IMR-90 (cell line): ENCODE measurements around the gene ARID5A. TPM values are rescaled to one million over a fixed set of nuclear protein-coding genes. Genes with fewer than 3 reads are reported as not detected.
"Not testable (repeated sequence)": the region's sequence is repeated elsewhere in the genome, so short reads cannot be mapped to it uniquely, and the experiment has no call there.

Experiments used
- ATAC-seq: fragments of 200-7000 bp; cut with Tn5 transposase; 2 replicates; pipeline ENCODE4 v1.9.1; 2020; ENCODE audit warnings: low read depth, mild to moderate bottlenecking, moderate library complexity
- BruUV-seq: library from RNA; stranded (reverse); fragments of 400-500 nt; replicated peaks from 2 replicates; lab custom pipeline; 2021; lab: Mats Ljungman, UMichigan
- CTCF ChIA-PET: fragments of 300-600 bp; formaldehyde crosslinking; extraction: SDS; loops from one replicate; lab custom pipeline; 2021; ENCODE audit warnings: antibody characterized with exemption; lab: Yijun Ruan, JAX
- POLR2A ChIA-PET: fragments of 300-600 bp; sonication (Branson Sonifier 250); formaldehyde crosslinking; loops from one replicate; lab custom pipeline; 2022; ENCODE audit warnings: antibody characterized with exemption; ENCODE audit not compliant: unreplicated experiment; lab: Charles Lee
- DNase-seq: peaks from one replicate; pipeline ENCODE4 v3.0.0; 2013
- H2AFZ ChIP-seq: replicated peaks from 2 replicates; pipeline ENCODE3; 2013; ENCODE audit warnings: low read length, mild to moderate bottlenecking; ENCODE audit not compliant: poor library complexity
- H2AK5ac ChIP-seq: 2 replicates; pipeline ENCODE4 v1.6.1; 2013; ENCODE audit warnings: low read depth, low read length, inconsistent platforms
- H2AK9ac ChIP-seq: replicated peaks from 2 replicates; pipeline ENCODE3; 2013; ENCODE audit warnings: mild to moderate bottlenecking, low read depth, low read length, moderate library complexity; ENCODE audit not compliant: poor library complexity
- H2BK120ac ChIP-seq: 2 replicates; pipeline ENCODE4 v1.6.1; 2013; ENCODE audit warnings: low read depth, low read length, inconsistent platforms
- H2BK15ac ChIP-seq: 3 replicates; pipeline ENCODE4 v1.6.1; 2013; ENCODE audit warnings: low read depth, low read length, inconsistent platforms
- H2BK20ac ChIP-seq: 2 replicates; pipeline ENCODE4 v1.6.1; 2013; ENCODE audit warnings: low read depth, mild to moderate bottlenecking, inconsistent platforms, low read length, moderate library complexity
- H2BK5ac ChIP-seq: 2 replicates; pipeline ENCODE4 v1.6.1; 2013; ENCODE audit warnings: mild to moderate bottlenecking, low read depth, low read length, inconsistent platforms; ENCODE audit not compliant: poor library complexity, severe bottlenecking
- H3K14ac ChIP-seq: replicated peaks from 2 replicates; pipeline ENCODE4 v1.6.1; 2013; ENCODE audit warnings: low read depth, low read length, inconsistent platforms
- H3K18ac ChIP-seq: 2 replicates; pipeline ENCODE4 v1.6.1; 2013; ENCODE audit warnings: low read depth, low read length, control low read depth
- H3K23ac ChIP-seq: 2 replicates; pipeline ENCODE4 v1.6.1; 2013; ENCODE audit warnings: low read depth, low read length, inconsistent platforms
- H3K27ac ChIP-seq: 2 replicates; pipeline ENCODE4 v1.5.1; 2013; ENCODE audit warnings: mild to moderate bottlenecking, control low read depth, low read length; ENCODE audit not compliant: insufficient read depth
- H3K27me3 ChIP-seq: 2 replicates; pipeline ENCODE4 v1.6.1; 2013; ENCODE audit warnings: low read length; ENCODE audit not compliant: control insufficient read depth, insufficient read depth
- H3K36me3 ChIP-seq: 2 replicates; pipeline ENCODE4 v1.6.1; 2013; ENCODE audit warnings: low read length, mixed read lengths; ENCODE audit not compliant: control insufficient read depth, insufficient read depth
- H3K4ac ChIP-seq: 2 replicates; pipeline ENCODE4 v1.6.1; 2013; ENCODE audit warnings: low read depth, low read length, inconsistent platforms
- H3K4me1 ChIP-seq: 2 replicates; pipeline ENCODE4 v1.6.1; 2013; ENCODE audit warnings: low read length, mixed read lengths; ENCODE audit not compliant: control insufficient read depth, insufficient read depth
- H3K4me2 ChIP-seq: 2 replicates; pipeline ENCODE4 v1.6.1; 2013; ENCODE audit warnings: low read depth, mild to moderate bottlenecking, control low read depth, low read length, moderate library complexity
- H3K4me3 ChIP-seq: 2 replicates; pipeline ENCODE4 v1.5.1; 2013; ENCODE audit warnings: low read depth, mild to moderate bottlenecking, control low read depth, low read length, moderate library complexity; ENCODE audit not compliant: insufficient read depth
- H3K56ac ChIP-seq: 2 replicates; pipeline ENCODE4 v1.6.1; 2013; ENCODE audit warnings: low read length, inconsistent platforms; ENCODE audit not compliant: insufficient read depth; ENCODE audit errors: extremely low read depth
- H3K79me1 ChIP-seq, 2 experiments: 2 replicates each; pipeline ENCODE4 v1.6.1; 2013; ENCODE audit warnings: low read length in 2 of 2, inconsistent platforms in 1 of 2, low read depth in 1 of 2
- H3K9ac ChIP-seq: 2 replicates; pipeline ENCODE4 v1.6.1; 2013; ENCODE audit warnings: low read depth, low read length, control low read depth
- H3K9me1 ChIP-seq: 2 replicates; pipeline ENCODE4 v1.6.1; 2013; ENCODE audit warnings: low read length, inconsistent platforms; ENCODE audit not compliant: insufficient read depth
- H3K9me3 ChIP-seq: 2 replicates; pipeline ENCODE4 v1.6.1; 2013; ENCODE audit warnings: low read length; ENCODE audit not compliant: control insufficient read depth, insufficient read depth
- H4K20me1 ChIP-seq: 2 replicates; pipeline ENCODE4 v1.6.1; 2013; ENCODE audit warnings: low read length, inconsistent platforms; ENCODE audit not compliant: insufficient read depth
- H4K5ac ChIP-seq: 2 replicates; pipeline ENCODE4 v1.6.1; 2013; ENCODE audit warnings: mild to moderate bottlenecking, low read depth, low read length, control low read depth
- H4K8ac ChIP-seq, 2 experiments: 2 replicates each; pipeline ENCODE4 v1.6.1; 2013; ENCODE audit warnings: low read depth in 2 of 2, low read length in 2 of 2, control low read depth in 1 of 2, inconsistent platforms in 1 of 2
- H4K91ac ChIP-seq: 2 replicates; pipeline ENCODE4 v1.6.1; 2013; ENCODE audit warnings: low read depth, low read length, inconsistent platforms; ENCODE audit not compliant: insufficient read depth
- BHLHE40 ChIP-seq: fragments of 150-350 bp; IDR thresholded peaks from 2 replicates; pipeline ENCODE4 v1.6.1; 2016; ENCODE audit warnings: mild to moderate bottlenecking, low read depth, low read length
- CEBPB ChIP-seq: IDR thresholded peaks from 2 replicates; pipeline ENCODE4 v1.6.1; 2012; ENCODE audit warnings: low read depth, low read length, improper control_type of control experiment
- FOS ChIP-seq: fragments of 150-350 bp; IDR thresholded peaks from 2 replicates; pipeline ENCODE4 v1.6.1; 2016; ENCODE audit warnings: low read depth, low read length
- MAFK ChIP-seq: IDR thresholded peaks from 2 replicates; pipeline ENCODE4 v1.6.1; 2012; ENCODE audit warnings: low read depth, low read length, improper control_type of control experiment
- RAD21 ChIP-seq: IDR thresholded peaks from 2 replicates; pipeline ENCODE4 v1.6.1; 2012; ENCODE audit warnings: low read length, improper control_type of control experiment
- RFX5 ChIP-seq: IDR thresholded peaks from 2 replicates; pipeline ENCODE4 v1.8.0; 2012; ENCODE audit warnings: low read depth, mild to moderate bottlenecking, low read length, moderate library complexity
- WGBS, 2 experiments: methylation state at CpG; one replicate each; pipeline versions ENCODE4 v1.1.5 to v1.1.7; 2013; ENCODE audit warnings: missing lambda C conversion rate in 2 of 2; ENCODE audit not compliant: insufficient read length in 1 of 2; ENCODE audit errors: extremely low coverage in 2 of 2; 5-methylcytosine and 5-hydroxymethylcytosine counted together
- dilution Hi-C: fragments of 300-500 bp; cut with HindIII; formaldehyde crosslinking; loops from one replicate; pipeline ENCODE4 v1.14.3; 2018; ENCODE audit warnings: low sequenced_read_pairs; ENCODE audit not compliant: unreplicated experiment
- in situ Hi-C: fragments of 300-500 bp; cut with MboI; formaldehyde crosslinking; loops from 3 replicates; pipeline ENCODE4 v1.14.3; 2019; ENCODE audit warnings: low sequenced_read_pairs, inconsistent platforms, mixed read lengths
- intact Hi-C: fragments of 100-400 bp; cut with micrococcal nuclease; formaldehyde crosslinking; loops from 2 replicates; pipeline ENCODE4 v1.10.0; 2022
- polyA plus RNA-seq, 3 experiments: library from polyadenylated mRNA; depleted of rRNA; stranded (reverse); fragments of >200 nt; gene quantifications; 2 replicates each; pipeline ENCODE4 v1.2.3, GENCODE V29; 2012; ENCODE audit warnings: low replicate concordance in 1 of 3
- total RNA-seq: library from RNA; depleted of rRNA; stranded (reverse); fragments of >200 nt; gene quantifications from 2 replicates; pipeline ENCODE4 v1.2.3, GENCODE V29; 2012

ARID5A gene
- total and polyA plus RNA-seq, 2 of the 4 experiments (the other 2 are of a cell fraction) = 2.3 to 6.7 TPM

- Histone ChIP-seq H2BK15ac (no peak overlapping the region), H3K9ac (no peak overlapping the region), H4K8ac (no peak overlapping the region), H3K56ac (no peak overlapping the region), H4K91ac (no peak overlapping the region), H3K14ac (no peak overlapping the region), H4K5ac (no peak overlapping the region), H3K4me3 (no peak overlapping the region), H4K20me1 (no peaks in the 10 kb centered on the region), H3K27ac (no peak overlapping the region), H2BK20ac (no peak overlapping the region), H2AK5ac (no peak overlapping the region), H2AFZ (peak overlapping the region; percentile 72), H2AK9ac (peak overlapping the region; percentile 76), H3K36me3 (peaks cover 3% of the 10 kb centered on the region; the same call in 1 of the 2 replicates), H3K4ac (no peak overlapping the region; the same call in 1 of the 2 replicates), H3K23ac (no peak overlapping the region), H3K4me1 (no peaks in the 10 kb centered on the region), H3K9me1 (peaks cover 3% of the 10 kb centered on the region; the same call in 1 of the 2 replicates), H3K27me3 (peaks cover 2% of the 10 kb centered on the region; the same call in 1 of the 2 replicates), H2BK120ac (no peak overlapping the region), H3K79me1 (no peaks in the 10 kb centered on the region), H3K18ac (no peak overlapping the region), H2BK5ac (no peak overlapping the region), H3K9me3 (peaks cover 5% of the 10 kb centered on the region; the same call in 1 of the 2 replicates), H3K4me2 (no peak overlapping the region)
- ATAC-seq (peak; percentile 51), DNase-seq (peak; percentile 87)
- TF ChIP-seq RFX5 = no peak
- peak; percentile 87 for TF ChIP-seq FOS
- peak; percentile 93 for TF ChIP-seq CEBPB
- TF ChIP-seq BHLHE40 = peak; percentile 59; the same call in 1 of the 2 replicates
- no peak for TF ChIP-seq RAD21
- TF ChIP-seq MAFK = peak; percentile 8; the same call in 1 of the 2 replicates
- in situ Hi-C loops (no loop called here), intact Hi-C loops (no loop called here), dilution Hi-C loops (no loop called here)
- CTCF ChIA-PET = no interaction called here
- no CpG with 5 or more reads among the region's 16 CpGs for WGBS, 2 experiments
- POLR2A ChIA-PET = no interaction called here
- no TSS peak for BruUV-seq
Observed at GRCh38 chr2:96556441-96557330, 20.1 kb downstream of the ARID5A start.

- H3K4ac ChIP-seq, H2BK120ac ChIP-seq, H3K4me3 ChIP-seq, H2BK15ac ChIP-seq, H4K5ac ChIP-seq, H3K4me2 ChIP-seq, ATAC-seq, H4K8ac ChIP-seq, H3K27ac ChIP-seq, H4K20me1 ChIP-seq, H2AK9ac ChIP-seq, POLR2A ChIA-PET, H3K9me3 ChIP-seq, H2BK20ac ChIP-seq, H3K9ac ChIP-seq, BruUV-seq, intact Hi-C loops, H4K91ac ChIP-seq, H3K14ac ChIP-seq, H2AFZ ChIP-seq, H3K79me1 ChIP-seq, H2AK5ac ChIP-seq, H3K23ac ChIP-seq, H2BK5ac ChIP-seq, H3K27me3 ChIP-seq, H3K18ac ChIP-seq, H3K56ac ChIP-seq, DNase-seq, in situ Hi-C loops, H3K36me3 ChIP-seq, H3K4me1 ChIP-seq, H3K9me1 ChIP-seq, dilution Hi-C loops, CTCF ChIA-PET: not testable (repeated sequence)
- no CpG with 5 or more reads among the region's 6 CpGs for WGBS, 2 experiments
Observed at GRCh38 chr2:96557421-96557820, 20.9 kb downstream of the ARID5A start.
